GM19455 (cell line): Measurements from ENCODE around the gene TSPYL1.

Experiments
- ATAC-seq: cut with Tn5 transposase; IDR thresholded peaks from one replicate; pipeline ENCODE4 v1.9.1; 2021; ENCODE audit not compliant: unreplicated experiment

The TSPYL1 gene

GRCh38 chr6:116265041-116265829, 14.5 kb downstream of the TSPYL1 start:
- ATAC-seq = no peak

GRCh38 chr6:116263353-116263752, 16.4 kb downstream of the TSPYL1 start:
- ATAC-seq = no peak

GRCh38 chr6:116258520-116258919, 21.2 kb downstream of the TSPYL1 start:
- ATAC-seq = no peak

- ATAC-seq = no peak
Measured at GRCh38 chr6:116256694-116257093, 23.0 kb downstream of the TSPYL1 start.

GRCh38 chr6:116255246-116255800, 24.4 kb downstream of the TSPYL1 start:
- no peak for ATAC-seq

GRCh38 chr6:116254297-116255056, 25.3 kb downstream of the TSPYL1 start:
- ATAC-seq = peak; percentile 37

- ATAC-seq = peak; percentile 100
Measured at GRCh38 chr6:116253505-116254296, 26.0 kb downstream of the TSPYL1 start, which contains the start of gene TSPYL4. TSPYL4 (minus strand) TSS chr6:116254075; CDS start chr6:116254008, 67 bp downstream.

GRCh38 chr6:116253188-116253504, 26.6 kb downstream of the TSPYL1 start:
- ATAC-seq = no peak

- no peak for ATAC-seq
Measured at GRCh38 chr6:116251568-116252384, 28.0 kb downstream of the TSPYL1 start.

GRCh38 chr6:116248577-116248976, 31.2 kb downstream of the TSPYL1 start:
- no peak for ATAC-seq

GRCh38 chr6:116247285-116247684, 32.4 kb downstream of the TSPYL1 start:
- no peak for ATAC-seq

GRCh38 chr6:116246089-116246488, 33.6 kb downstream of the TSPYL1 start:
- no peak for ATAC-seq

- no peak for ATAC-seq
Measured at GRCh38 chr6:116244284-116244683, 35.4 kb downstream of the TSPYL1 start.

GRCh38 chr6:116239856-116240255, 39.9 kb downstream of the TSPYL1 start:
- no peak for ATAC-seq

GRCh38 chr6:116239256-116239655, 40.5 kb downstream of the TSPYL1 start:
- ATAC-seq = no peak

- no peak for ATAC-seq
Measured at GRCh38 chr6:116238083-116238482, 41.6 kb downstream of the TSPYL1 start.

- no peak for ATAC-seq
Measured at GRCh38 chr6:116234689-116235088, 45.0 kb downstream of the TSPYL1 start.

- ATAC-seq = no peak
Measured at GRCh38 chr6:116229287-116229913, 50.3 kb downstream of the TSPYL1 start.
